Mesothelial cell of epicardium (in vitro differentiated cells): ENCODE results near the gene PAMR1. TPM values are rescaled to one million over a fixed set of nuclear protein-coding genes. Genes with fewer than 3 reads are reported as not detected.
A peak's percentile ranks its signal among the peaks of the same experiment; 100 is the strongest.

Experiments
- DNase-seq, 2 experiments: peaks; one replicate each; pipeline ENCODE4 v3.0.0; 2021; ENCODE audit warnings: low spot score in 2 of 2; ENCODE audit not compliant: unreplicated experiment in 2 of 2
- H3K27ac Mint-ChIP-seq: 2 replicates; pipeline ENCODE4 v1.8.0; 2021; ENCODE audit warnings: mixed read lengths
- H3K27me3 Mint-ChIP-seq: 2 replicates; pipeline ENCODE4 v1.8.0; 2021; ENCODE audit warnings: low read depth, mixed read lengths
- H3K36me3 Mint-ChIP-seq: 2 replicates; pipeline ENCODE4 v1.8.0; 2021; ENCODE audit warnings: mixed read lengths
- H3K4me1 Mint-ChIP-seq: 2 replicates; pipeline ENCODE4 v1.8.0; 2021; ENCODE audit warnings: mixed read lengths
- H3K4me3 Mint-ChIP-seq: 2 replicates; pipeline ENCODE4 v1.8.0; 2021; ENCODE audit warnings: mild to moderate bottlenecking, moderate library complexity, mixed read lengths
- H3K9me3 Mint-ChIP-seq: 2 replicates; pipeline ENCODE4 v1.8.0; 2021; ENCODE audit warnings: mixed read lengths
- total RNA-seq: library from RNA; stranded (reverse); gene quantifications from 3 replicates; pipeline ENCODE4 v1.2.1, GENCODE V29; 2021
- TF ChIP-seq, protein P1 (sequence below): fragments of 200-600 bp; sonication (generic); IDR thresholded peaks from one replicate; pipeline ENCODE4 v1.5.0; 2021; ENCODE audit warnings: antibody characterized with exemption; ENCODE audit not compliant: unreplicated experiment

PAMR1 gene
- total RNA-seq, 1 donor from 2014 or later, result 38.3 TPM

- TF ChIP-seq, protein P1, sequence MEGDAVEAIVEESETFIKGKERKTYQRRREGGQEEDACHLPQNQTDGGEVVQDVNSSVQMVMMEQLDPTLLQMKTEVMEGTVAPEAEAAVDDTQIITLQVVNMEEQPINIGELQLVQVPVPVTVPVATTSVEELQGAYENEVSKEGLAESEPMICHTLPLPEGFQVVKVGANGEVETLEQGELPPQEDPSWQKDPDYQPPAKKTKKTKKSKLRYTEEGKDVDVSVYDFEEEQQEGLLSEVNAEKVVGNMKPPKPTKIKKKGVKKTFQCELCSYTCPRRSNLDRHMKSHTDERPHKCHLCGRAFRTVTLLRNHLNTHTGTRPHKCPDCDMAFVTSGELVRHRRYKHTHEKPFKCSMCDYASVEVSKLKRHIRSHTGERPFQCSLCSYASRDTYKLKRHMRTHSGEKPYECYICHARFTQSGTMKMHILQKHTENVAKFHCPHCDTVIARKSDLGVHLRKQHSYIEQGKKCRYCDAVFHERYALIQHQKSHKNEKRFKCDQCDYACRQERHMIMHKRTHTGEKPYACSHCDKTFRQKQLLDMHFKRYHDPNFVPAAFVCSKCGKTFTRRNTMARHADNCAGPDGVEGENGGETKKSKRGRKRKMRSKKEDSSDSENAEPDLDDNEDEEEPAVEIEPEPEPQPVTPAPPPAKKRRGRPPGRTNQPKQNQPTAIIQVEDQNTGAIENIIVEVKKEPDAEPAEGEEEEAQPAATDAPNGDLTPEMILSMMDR, result no peak
- DNase-seq, result peak in 1 of 2 experiments; percentile 47
- no peaks in the 10 kb centered on the region for H3K9me3 Mint-ChIP-seq
These were observed 106.9 kb downstream of the PAMR1 start for GRCh38 chr11:35418282-35419183.

GRCh38 chr11:35415487-35415886 lies 109.9 kb downstream of the PAMR1 start:
- Mint-ChIP-seq H3K27me3 (peaks cover 84% of the 10 kb centered on the region), H3K4me3 (no peak overlapping the region), H3K4me1 (peaks cover 12% of the 10 kb centered on the region), H3K36me3 (no peaks in the 10 kb centered on the region), H3K9me3 (no peaks in the 10 kb centered on the region), H3K27ac (no peak overlapping the region)
- no peak for DNase-seq
- TF ChIP-seq, protein P1, result no peak

More at GRCh38 chr11:35418282-35419183, 106.9 kb downstream of the PAMR1 start:
- H3K4me1 Mint-ChIP-seq, result peaks cover 15% of the 10 kb centered on the region
- H3K36me3 Mint-ChIP-seq, result no peaks in the 10 kb centered on the region
- peaks cover 97% of the 10 kb centered on the region for H3K27me3 Mint-ChIP-seq
- peak overlapping the region; percentile 73 for H3K4me3 Mint-ChIP-seq
- no peak overlapping the region for H3K27ac Mint-ChIP-seq

- peaks cover 80% of the 10 kb centered on the region for H3K27me3 Mint-ChIP-seq
- no peak overlapping the region for H3K4me3 Mint-ChIP-seq
- H3K36me3 Mint-ChIP-seq, result no peaks in the 10 kb centered on the region
- no peak for DNase-seq
- no peaks in the 10 kb centered on the region for H3K9me3 Mint-ChIP-seq
- no peak overlapping the region for H3K27ac Mint-ChIP-seq
- peaks cover 6% of the 10 kb centered on the region for H3K4me1 Mint-ChIP-seq
- TF ChIP-seq, protein P1, result no peak
These were observed 110.6 kb downstream of the PAMR1 start for GRCh38 chr11:35414776-35415175.

GRCh38 chr11:35414311-35414710 lies 111.1 kb downstream of the PAMR1 start:
- no peak for DNase-seq
- TF ChIP-seq, protein P1, result no peak

GRCh38 chr11:35413598-35413997 lies 111.8 kb downstream of the PAMR1 start:
- DNase-seq, result no peak
- TF ChIP-seq, protein P1, result no peak
- Mint-ChIP-seq H3K9me3 (no peaks in the 10 kb centered on the region), H3K27ac (no peak overlapping the region), H3K36me3 (no peaks in the 10 kb centered on the region), H3K4me3 (no peak overlapping the region), H3K4me1 (peaks cover 4% of the 10 kb centered on the region), H3K27me3 (peaks cover 70% of the 10 kb centered on the region)

More at GRCh38 chr11:35414311-35414710, 111.1 kb downstream of the PAMR1 start:
- Mint-ChIP-seq H3K36me3 (no peaks in the 10 kb centered on the region), H3K27ac (no peak overlapping the region), H3K9me3 (no peaks in the 10 kb centered on the region), H3K4me3 (no peak overlapping the region), H3K27me3 (peaks cover 76% of the 10 kb centered on the region), H3K4me1 (peaks cover 5% of the 10 kb centered on the region)
